B cell (primary cell): Measurements from ENCODE around the gene MAJIN.

Experiments
- EZH2 ChIP-seq: IDR thresholded peaks from 2 replicates; pipeline ENCODE4 v1.6.1; 2012; ENCODE audit warnings: borderline replicate concordance, low read depth, mild to moderate bottlenecking, moderate library complexity, low read length; ENCODE audit not compliant: insufficient read depth, poor library complexity, severe bottlenecking
- TF ChIP-seq, protein P1 (sequence below): fragments of 200-600 bp; IDR thresholded peaks from one replicate; pipeline ENCODE4 v1.8.0; 2022; ENCODE audit warnings: antibody characterized with exemption, mild to moderate bottlenecking

- TF ChIP-seq EZH2, result no peak
- TF ChIP-seq, protein P1, sequence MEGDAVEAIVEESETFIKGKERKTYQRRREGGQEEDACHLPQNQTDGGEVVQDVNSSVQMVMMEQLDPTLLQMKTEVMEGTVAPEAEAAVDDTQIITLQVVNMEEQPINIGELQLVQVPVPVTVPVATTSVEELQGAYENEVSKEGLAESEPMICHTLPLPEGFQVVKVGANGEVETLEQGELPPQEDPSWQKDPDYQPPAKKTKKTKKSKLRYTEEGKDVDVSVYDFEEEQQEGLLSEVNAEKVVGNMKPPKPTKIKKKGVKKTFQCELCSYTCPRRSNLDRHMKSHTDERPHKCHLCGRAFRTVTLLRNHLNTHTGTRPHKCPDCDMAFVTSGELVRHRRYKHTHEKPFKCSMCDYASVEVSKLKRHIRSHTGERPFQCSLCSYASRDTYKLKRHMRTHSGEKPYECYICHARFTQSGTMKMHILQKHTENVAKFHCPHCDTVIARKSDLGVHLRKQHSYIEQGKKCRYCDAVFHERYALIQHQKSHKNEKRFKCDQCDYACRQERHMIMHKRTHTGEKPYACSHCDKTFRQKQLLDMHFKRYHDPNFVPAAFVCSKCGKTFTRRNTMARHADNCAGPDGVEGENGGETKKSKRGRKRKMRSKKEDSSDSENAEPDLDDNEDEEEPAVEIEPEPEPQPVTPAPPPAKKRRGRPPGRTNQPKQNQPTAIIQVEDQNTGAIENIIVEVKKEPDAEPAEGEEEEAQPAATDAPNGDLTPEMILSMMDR, result no peak
Measured at GRCh38 chr11:64905516-64906313, 66.2 kb downstream of the MAJIN start.
